GM12878 (cell line): ENCODE results near the gene PCDHGC3.

Experiments
- BHLHE40 ChIP-seq, 2 experiments: fragments of 450-650 bp in 1 of 2; IDR thresholded peaks; 2 replicates each; pipeline ENCODE4 v1.6.1; 2011 to 2017; ENCODE audit warnings: low read depth in 2 of 2, borderline replicate concordance in 1 of 2, improper control_type of control experiment in 1 of 2, low read length in 1 of 2, mild to moderate bottlenecking in 1 of 2
- BMI1 ChIP-seq: fragments of 450-650 bp; IDR thresholded peaks from 2 replicates; pipeline ENCODE4 v1.6.1; 2016; ENCODE audit warnings: mild to moderate bottlenecking, moderate library complexity, borderline replicate concordance
- CTCF ChIP-seq, 3 experiments: IDR thresholded peaks in 2 of 3; conservative IDR thresholded peaks in 1 of 3; 2 replicates each; pipeline ENCODE4 v1.5.1; 2011; ENCODE audit warnings: low read depth in 3 of 3, low read length in 3 of 3, mild to moderate bottlenecking in 3 of 3, control low read depth in 2 of 3, moderate library complexity in 2 of 3, inconsistent platforms in 1 of 3, mixed read lengths in 1 of 3; ENCODE audit not compliant: control insufficient read depth in 2 of 3, insufficient read depth in 1 of 3; ENCODE audit errors: extremely low read depth in 1 of 3
- ESRRA ChIP-seq: IDR thresholded peaks from 2 replicates; pipeline ENCODE4 v1.6.1; 2012; ENCODE audit warnings: mild to moderate bottlenecking, low read length, improper control_type of control experiment
- EZH2 ChIP-seq: IDR thresholded peaks from 2 replicates; pipeline ENCODE4 v1.6.1; 2012; ENCODE audit warnings: low read depth, mild to moderate bottlenecking, control low read depth, inconsistent platforms, low read length, borderline replicate concordance; ENCODE audit not compliant: control insufficient read depth
- MEF2B ChIP-seq: fragments of 450-650 bp; IDR thresholded peaks from 2 replicates; pipeline ENCODE4 v1.6.1; 2018; ENCODE audit warnings: mild to moderate bottlenecking, moderate library complexity; ENCODE audit not compliant: partially characterized antibody, poor library complexity, severe bottlenecking
- MXI1 ChIP-seq: fragments of 150-350 bp; IDR thresholded peaks from 2 replicates; pipeline ENCODE4 v1.6.1; 2011; ENCODE audit warnings: low read depth, mild to moderate bottlenecking, inconsistent platforms, low read length, improper control_type of control experiment
- MYC ChIP-seq: IDR thresholded peaks from 2 replicates; pipeline ENCODE4 v1.6.1; 2011; ENCODE audit warnings: mild to moderate bottlenecking, low read length, moderate library complexity, inconsistent platforms; ENCODE audit not compliant: insufficient read depth, insufficient replicate concordance, insufficient read length, severe bottlenecking
- NBN ChIP-seq: fragments of 450-650 bp; IDR thresholded peaks from 2 replicates; pipeline ENCODE4 v1.6.1; 2016
- POLR2A ChIP-seq: IDR thresholded peaks from 2 replicates; pipeline ENCODE4 v1.6.1; 2011; ENCODE audit warnings: low read depth, mild to moderate bottlenecking, low read length
- POLR2AphosphoS5 ChIP-seq: IDR thresholded peaks from 2 replicates; pipeline ENCODE4 v1.6.1; 2011; ENCODE audit warnings: mild to moderate bottlenecking, low read length, inconsistent platforms
- RBBP5 ChIP-seq: fragments of 200-600 bp; sonication (generic); conservative IDR thresholded peaks from 2 replicates; pipeline ENCODE4 v1.6.1; 2016
- SMARCA5 ChIP-seq: fragments of 450-650 bp; IDR thresholded peaks from 2 replicates; pipeline ENCODE4 v1.6.1; 2017; ENCODE audit warnings: mild to moderate bottlenecking
- SPI1 ChIP-seq: IDR thresholded peaks from 2 replicates; pipeline ENCODE4 v1.6.1; 2011; ENCODE audit warnings: low read depth, mild to moderate bottlenecking, low read length, moderate library complexity, borderline replicate concordance; ENCODE audit not compliant: insufficient read depth

DNA sequence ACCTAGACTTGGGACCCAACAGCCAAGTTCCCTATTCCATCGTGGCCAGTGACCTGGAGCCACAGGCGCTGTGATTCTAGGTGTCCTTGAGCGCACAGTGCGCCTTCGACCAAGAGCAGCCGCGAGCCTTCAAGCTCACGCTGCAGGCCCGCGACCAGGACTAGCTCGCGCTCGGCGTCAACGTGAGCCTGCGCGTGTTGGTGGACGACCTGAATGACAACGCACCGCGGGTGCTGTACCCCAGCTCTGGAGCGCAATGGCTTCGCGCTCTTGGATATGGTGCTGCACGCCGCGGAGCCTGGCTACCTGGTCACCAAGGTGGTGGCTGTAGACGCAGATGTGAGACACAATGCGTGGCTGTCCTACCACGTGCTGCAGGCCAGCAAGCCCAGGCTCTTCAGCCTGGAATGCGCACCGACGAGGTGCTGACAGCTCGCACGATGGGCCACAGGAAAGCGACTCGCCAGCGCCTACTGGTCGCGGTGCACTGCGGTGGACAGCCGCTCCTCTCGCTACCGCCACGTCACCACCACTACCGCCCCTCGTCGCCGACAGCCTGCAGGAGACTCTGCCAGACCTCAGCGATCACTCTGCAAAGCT, 34.1 kb upstream of the PCDHGC3 start:
- TF ChIP-seq SMARCA5: no peak
- TF ChIP-seq NBN: no peak
- TF ChIP-seq EZH2: no peak
- TF ChIP-seq MYC: no peak
- TF ChIP-seq BHLHE40 (IDR thresholded peaks at IDR 0.05; ENCODE audit: borderline replicate concordance in 1 of 2, low read depth in 2 of 2, low read length in 1 of 2): no peak
- TF ChIP-seq SPI1: no peak
- TF ChIP-seq CTCF (IDR thresholded peaks at IDR 0.05 in 2 of 3, conservative IDR thresholded peaks at IDR 0.05 in 1 of 3; ENCODE audit: control insufficient read depth in 2 of 3, extremely low read depth in 1 of 3, insufficient read depth in 1 of 3, low read depth in 3 of 3, low read length in 3 of 3): no peak
- TF ChIP-seq MXI1: no peak
- TF ChIP-seq POLR2AphosphoS5: no peak
- TF ChIP-seq ESRRA: no peak
- TF ChIP-seq RBBP5: no peak
- TF ChIP-seq POLR2A: no peak
- no peak for TF ChIP-seq BMI1
- no peak for TF ChIP-seq MEF2B
